HFFc6 (cell line): ENCODE measurements around the gene CFAP74. TPM values are rescaled to one million over a fixed set of nuclear protein-coding genes. Genes with fewer than 3 reads are reported as not detected.
"Not testable (repeated sequence)": the region's sequence is repeated elsewhere in the genome, so short reads cannot be mapped to it uniquely, and the experiment has no call there.

Experiments
- DNase-seq: peaks from one replicate; pipeline ENCODE4 v3.0.0-alpha.2; 2018
- H3K27ac Mint-ChIP-seq: 2 replicates; pipeline ENCODE4 v1.8.0; 2020; ENCODE audit warnings: mild to moderate bottlenecking, mixed read lengths
- H3K27me3 Mint-ChIP-seq: 2 replicates; pipeline ENCODE4 v1.8.0; 2021; ENCODE audit warnings: mild to moderate bottlenecking, moderate library complexity, mixed read lengths; ENCODE audit not compliant: insufficient read depth
- H3K36me3 Mint-ChIP-seq: 2 replicates; pipeline ENCODE4 v1.8.0; 2021; ENCODE audit warnings: low read depth, mixed read lengths
- H3K4me1 Mint-ChIP-seq: 2 replicates; pipeline ENCODE4 v1.8.0; 2020; ENCODE audit warnings: low read depth, mixed read lengths
- H3K4me3 Mint-ChIP-seq: 2 replicates; pipeline ENCODE4 v1.8.0; 2020; ENCODE audit warnings: mild to moderate bottlenecking, moderate library complexity, mixed read lengths
- H3K9me3 Mint-ChIP-seq: 2 replicates; pipeline ENCODE4 v1.8.0; 2020; ENCODE audit warnings: mild to moderate bottlenecking, mixed read lengths
- CTCF ChIP-seq: fragments of 200-600 bp; sonication (generic); IDR thresholded peaks from 2 replicates; pipeline ENCODE4 v1.5.0; 2021; ENCODE audit warnings: antibody characterized with exemption, mild to moderate bottlenecking
- total RNA-seq, 6 experiments: library from RNA; stranded (reverse); fragmentation: NEBNext Ultra II Directional; extraction: Animal tissue kit (Norgen Biotek cat#: 25700); gene quantifications; 2 replicates in 1 of 6; 3 replicates in 5 of 6; pipeline ENCODE4 v1.2.3, GENCODE V29; 2021

The CFAP74 gene
- total RNA-seq, 6 experiments from 2014 or later, result not detected

DNA sequence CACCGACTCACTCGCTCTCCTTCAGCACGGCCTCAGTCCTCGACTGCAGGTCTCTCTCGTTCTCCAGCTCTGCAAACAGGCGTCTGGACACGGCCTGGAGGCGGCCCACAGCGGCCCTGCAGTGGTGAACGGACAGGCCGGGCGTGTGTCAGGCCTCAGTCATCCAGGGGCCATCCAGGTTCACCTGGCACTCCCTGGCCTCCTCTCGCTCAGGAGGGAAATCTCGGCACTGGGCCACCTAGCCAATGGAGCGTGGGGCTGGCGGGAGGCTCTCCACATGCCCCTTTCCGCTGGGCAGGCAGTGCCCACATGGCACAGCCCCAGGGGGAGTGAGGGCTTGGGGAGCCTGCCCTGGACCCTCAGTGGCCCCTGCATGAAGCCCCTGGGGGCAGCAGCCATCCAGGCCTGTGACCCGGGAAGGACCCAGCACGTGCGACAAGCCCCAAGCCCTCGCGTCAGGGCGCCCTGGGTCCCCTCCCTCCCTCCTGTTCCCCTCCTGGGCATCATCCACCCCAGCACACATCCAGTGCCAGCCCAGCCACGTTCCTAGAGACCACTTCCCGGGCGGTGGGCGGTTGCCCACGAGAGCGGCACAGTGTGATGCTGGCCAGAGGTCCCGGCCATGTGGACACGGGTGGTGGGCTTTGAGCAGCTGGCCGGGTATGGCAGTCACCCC is 18.1 kb downstream of the CFAP74 start:
- Mint-ChIP-seq H3K27me3 (peaks cover 8% of the 10 kb centered on the region), H3K4me1 (peaks cover 8% of the 10 kb centered on the region), H3K4me3 (no peak overlapping the region), H3K27ac (no peak overlapping the region), H3K36me3 (no peaks in the 10 kb centered on the region), H3K9me3 (peaks cover 4% of the 10 kb centered on the region; the same call in 1 of the 2 replicates)
- no peak for DNase-seq
- TF ChIP-seq CTCF, result no peak

- Mint-ChIP-seq H3K36me3 (no peaks in the 10 kb centered on the region), H3K9me3 (peaks cover 5% of the 10 kb centered on the region), H3K4me3 (no peak overlapping the region), H3K4me1 (no peaks in the 10 kb centered on the region), H3K27ac (no peak overlapping the region), H3K27me3 (peaks cover 8% of the 10 kb centered on the region)
- no peak for TF ChIP-seq CTCF
- DNase-seq, result no peak
Observed at GRCh38 chr1:1984560-1985070, 19.0 kb downstream of the CFAP74 start.

DNA sequence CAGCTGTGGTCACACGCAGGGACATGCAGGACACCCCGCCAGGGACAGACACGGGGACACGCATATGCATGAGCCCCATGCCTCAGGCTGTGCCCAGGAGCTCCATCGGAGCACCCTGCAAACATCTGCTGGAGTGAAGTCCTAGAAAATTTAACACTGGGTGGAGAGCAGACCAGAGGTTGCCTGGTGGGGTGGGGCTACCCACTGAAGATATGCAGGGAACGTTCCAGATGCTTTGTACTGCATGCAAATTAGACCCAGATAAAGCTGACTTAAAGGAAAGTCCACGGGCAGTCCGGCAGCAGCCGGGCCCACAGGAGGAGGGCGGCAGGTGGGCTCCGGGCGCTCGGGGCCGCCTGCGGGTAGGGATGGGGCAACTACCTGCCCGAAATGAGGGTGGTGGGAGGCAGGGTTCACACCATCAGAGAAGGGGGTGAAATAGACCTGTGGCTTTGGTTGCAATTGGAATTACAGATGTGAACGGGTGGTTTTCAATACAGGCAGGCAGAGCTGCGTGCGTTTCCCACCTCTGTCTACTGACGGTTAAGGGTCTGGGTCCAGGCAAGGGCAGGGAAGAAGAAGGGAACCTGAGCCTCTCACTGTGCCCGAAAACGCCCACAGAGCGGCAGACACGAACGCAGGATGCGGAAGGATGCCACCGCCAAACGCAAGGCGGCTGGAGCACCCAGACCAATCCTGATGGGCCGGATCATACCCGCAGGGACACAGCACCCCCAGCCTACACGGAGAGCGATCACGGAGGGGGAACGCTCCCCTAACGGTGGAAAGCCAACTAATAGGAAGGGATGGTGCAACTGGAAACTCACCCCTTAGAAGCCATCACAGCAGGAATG is 21.0 kb downstream of the CFAP74 start:
- no peak overlapping the region for H3K4me3 Mint-ChIP-seq
- no peak for DNase-seq
- H3K36me3 Mint-ChIP-seq, result 0 out of 2 replicates have a peak, but pooled peaks cover 4% of the 10 kb centered on the region
- H3K27ac Mint-ChIP-seq, result no peak overlapping the region
- H3K4me1 Mint-ChIP-seq, result peaks cover 2% of the 10 kb centered on the region; the same call in 1 of the 2 replicates
- H3K9me3 Mint-ChIP-seq, result peaks cover 21% of the 10 kb centered on the region
- peaks cover 8% of the 10 kb centered on the region for H3K27me3 Mint-ChIP-seq
- TF ChIP-seq CTCF, result no peak

GRCh38 chr1:1981631-1982327 is 21.8 kb downstream of the CFAP74 start:
- DNase-seq, H3K36me3 Mint-ChIP-seq, H3K4me1 Mint-ChIP-seq, H3K4me3 Mint-ChIP-seq, H3K27me3 Mint-ChIP-seq, H3K27ac Mint-ChIP-seq: not testable (repeated sequence)
- H3K9me3 Mint-ChIP-seq, result peaks cover 21% of the 10 kb centered on the region

DNA sequence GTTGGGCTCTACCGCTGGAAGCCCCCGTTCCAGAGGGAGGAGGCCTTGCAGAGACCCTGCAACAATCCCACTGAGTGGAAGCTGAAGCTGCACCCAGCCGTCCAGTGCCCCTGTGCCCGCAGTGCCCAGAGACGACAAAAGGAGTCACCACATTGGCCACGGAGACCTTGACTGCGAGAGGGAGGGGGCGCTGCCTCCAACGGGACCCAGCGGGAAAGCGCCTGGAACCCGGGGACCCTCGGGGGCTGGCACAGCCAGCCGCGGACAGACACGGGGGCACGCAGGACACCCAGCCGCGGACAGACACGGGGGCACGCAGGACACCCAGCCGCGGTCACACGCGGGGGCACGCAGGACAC is 22.5 kb downstream of the CFAP74 start:
- Mint-ChIP-seq H3K36me3 (0 out of 2 replicates have a peak, but pooled peaks cover 4% of the 10 kb centered on the region), H3K27me3 (peaks cover 10% of the 10 kb centered on the region), H3K4me1 (peaks cover 8% of the 10 kb centered on the region; the same call in 1 of the 2 replicates), H3K27ac (no peak overlapping the region), H3K9me3 (peaks cover 21% of the 10 kb centered on the region), H3K4me3 (no peak overlapping the region)
- no peak for TF ChIP-seq CTCF
- DNase-seq, result no peak
